B cell (primary cell): ENCODE results near the gene PRODH.
"Not testable (repeated sequence)": the region's sequence is repeated elsewhere in the genome, so short reads cannot be mapped to it uniquely, and the experiment has no call there.

ENCODE experiments used
- CTCF ChIP-seq: fragments of 200-600 bp; IDR thresholded peaks from one replicate; pipeline ENCODE4 v1.8.0; 2022; ENCODE audit warnings: antibody characterized with exemption, mild to moderate bottlenecking
- EZH2 ChIP-seq: IDR thresholded peaks from 2 replicates; pipeline ENCODE4 v1.6.1; 2012; ENCODE audit warnings: borderline replicate concordance, low read depth, mild to moderate bottlenecking, moderate library complexity, low read length; ENCODE audit not compliant: insufficient read depth, poor library complexity, severe bottlenecking

- TF ChIP-seq CTCF, EZH2: not testable (repeated sequence)
These were observed 22.2 kb upstream of the PRODH start for GRCh38 chr22:18958321-18958705.
